ENCODE results near the gene ZNRF1.

DNA sequence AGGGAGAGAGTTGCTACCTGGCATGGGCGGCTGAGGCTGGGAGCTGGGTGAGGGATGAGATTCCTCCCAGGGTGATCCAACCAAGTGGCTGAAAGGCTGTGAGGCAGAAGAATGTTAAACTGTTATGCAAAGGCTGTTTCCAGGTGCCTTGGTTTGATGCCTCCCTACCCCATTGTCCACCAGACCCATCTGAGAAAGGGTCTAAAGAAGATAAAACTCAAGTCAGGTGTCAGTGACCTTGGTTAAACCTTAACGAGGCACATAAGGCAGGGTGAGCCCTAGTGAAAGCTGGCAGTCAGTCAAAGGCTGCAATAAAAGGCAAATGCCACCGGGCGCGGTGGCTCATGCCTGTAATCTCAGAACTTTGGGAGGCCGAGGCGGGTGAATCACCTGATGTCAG is 94.0 kb downstream of the ZNRF1 start:
- no peak for TF ChIP-seq POLR2A (IDR thresholded peaks at IDR 0.05)
- TF ChIP-seq, protein P1, sequence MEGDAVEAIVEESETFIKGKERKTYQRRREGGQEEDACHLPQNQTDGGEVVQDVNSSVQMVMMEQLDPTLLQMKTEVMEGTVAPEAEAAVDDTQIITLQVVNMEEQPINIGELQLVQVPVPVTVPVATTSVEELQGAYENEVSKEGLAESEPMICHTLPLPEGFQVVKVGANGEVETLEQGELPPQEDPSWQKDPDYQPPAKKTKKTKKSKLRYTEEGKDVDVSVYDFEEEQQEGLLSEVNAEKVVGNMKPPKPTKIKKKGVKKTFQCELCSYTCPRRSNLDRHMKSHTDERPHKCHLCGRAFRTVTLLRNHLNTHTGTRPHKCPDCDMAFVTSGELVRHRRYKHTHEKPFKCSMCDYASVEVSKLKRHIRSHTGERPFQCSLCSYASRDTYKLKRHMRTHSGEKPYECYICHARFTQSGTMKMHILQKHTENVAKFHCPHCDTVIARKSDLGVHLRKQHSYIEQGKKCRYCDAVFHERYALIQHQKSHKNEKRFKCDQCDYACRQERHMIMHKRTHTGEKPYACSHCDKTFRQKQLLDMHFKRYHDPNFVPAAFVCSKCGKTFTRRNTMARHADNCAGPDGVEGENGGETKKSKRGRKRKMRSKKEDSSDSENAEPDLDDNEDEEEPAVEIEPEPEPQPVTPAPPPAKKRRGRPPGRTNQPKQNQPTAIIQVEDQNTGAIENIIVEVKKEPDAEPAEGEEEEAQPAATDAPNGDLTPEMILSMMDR (IDR thresholded peaks at IDR 0.05) = no peak

Data from stomach (tissue), 4 donors.